EH (cell line): ENCODE results near the gene CYREN.

Experiments used
- DNase-seq: peaks from one replicate; pipeline ENCODE4 v3.0.0-alpha.2; 2015; ENCODE audit warnings: low read depth

CYREN gene

GRCh38 chr7:135170274-135170997 lies at the start of gene CYREN:
Gene CYREN, minus strand, starts transcription at chr7:135170707. Its CDS starts 1,785 bp downstream, at chr7:135168922.
- peak; percentile 95 for DNase-seq

GRCh38 chr7:135217645-135218509 lies 47.4 kb upstream of the CYREN start:
- DNase-seq = no peak

GRCh38 chr7:135215698-135216097 lies 45.2 kb upstream of the CYREN start:
- no peak for DNase-seq

- no peak for DNase-seq
Measured at GRCh38 chr7:135215180-135215579, 44.7 kb upstream of the CYREN start.

- no peak for DNase-seq
Measured at GRCh38 chr7:135213831-135214230, 43.3 kb upstream of the CYREN start.

GRCh38 chr7:135211946-135212685 lies 41.6 kb upstream of the CYREN start:
- peak; percentile 35 for DNase-seq

- DNase-seq = peak; percentile 94
Measured at GRCh38 chr7:135211179-135211945, 40.9 kb upstream of the CYREN start, which contains the start of gene WDR91. Gene WDR91, minus strand, starts transcription at chr7:135211526. Its CDS starts 24 bp downstream, at chr7:135211502.

DNA sequence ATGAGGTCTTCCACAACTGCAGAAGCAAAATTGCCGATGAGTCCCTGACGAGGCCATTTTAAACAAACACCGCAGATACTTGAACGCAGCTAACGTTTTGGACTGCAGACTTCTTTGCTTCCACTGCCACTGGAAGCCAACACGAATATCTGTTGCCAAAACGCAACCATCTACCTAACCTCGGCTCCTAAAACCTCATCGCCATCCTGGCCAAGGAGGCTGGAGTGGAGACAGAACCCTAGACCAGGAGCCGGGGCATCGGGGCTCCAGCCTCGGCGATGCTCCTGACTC lies 40.3 kb upstream of the CYREN start:
- peak; percentile 44 for DNase-seq

DNA sequence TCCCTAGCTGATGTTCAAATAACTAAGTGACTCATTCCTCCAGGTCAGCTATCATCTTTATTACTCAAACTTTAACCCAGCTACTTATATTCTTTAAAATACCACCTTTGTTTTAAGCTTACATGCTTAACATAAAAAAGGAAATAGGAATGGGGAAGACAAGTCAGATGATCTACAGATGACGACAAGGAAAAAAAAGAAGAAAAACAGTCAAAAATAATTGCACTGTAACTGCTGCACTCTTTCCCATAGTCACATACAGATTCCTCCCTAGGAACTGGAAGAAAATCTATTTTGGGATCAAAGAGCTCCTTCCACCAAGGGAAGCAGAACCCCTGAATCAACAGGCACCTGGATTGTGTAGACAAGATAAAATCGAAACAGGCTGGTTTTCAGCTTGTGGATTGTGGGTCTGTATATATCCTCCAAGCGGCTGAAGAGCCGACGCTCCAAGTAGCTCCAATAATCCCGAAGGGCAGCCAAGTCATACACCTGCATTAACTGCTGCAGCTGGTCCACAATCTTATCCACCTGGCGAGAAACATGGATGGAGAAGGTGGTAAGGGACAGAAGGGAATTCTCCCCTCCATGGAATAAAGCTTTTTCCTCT lies 38.8 kb upstream of the CYREN start:
- no peak for DNase-seq

DNA sequence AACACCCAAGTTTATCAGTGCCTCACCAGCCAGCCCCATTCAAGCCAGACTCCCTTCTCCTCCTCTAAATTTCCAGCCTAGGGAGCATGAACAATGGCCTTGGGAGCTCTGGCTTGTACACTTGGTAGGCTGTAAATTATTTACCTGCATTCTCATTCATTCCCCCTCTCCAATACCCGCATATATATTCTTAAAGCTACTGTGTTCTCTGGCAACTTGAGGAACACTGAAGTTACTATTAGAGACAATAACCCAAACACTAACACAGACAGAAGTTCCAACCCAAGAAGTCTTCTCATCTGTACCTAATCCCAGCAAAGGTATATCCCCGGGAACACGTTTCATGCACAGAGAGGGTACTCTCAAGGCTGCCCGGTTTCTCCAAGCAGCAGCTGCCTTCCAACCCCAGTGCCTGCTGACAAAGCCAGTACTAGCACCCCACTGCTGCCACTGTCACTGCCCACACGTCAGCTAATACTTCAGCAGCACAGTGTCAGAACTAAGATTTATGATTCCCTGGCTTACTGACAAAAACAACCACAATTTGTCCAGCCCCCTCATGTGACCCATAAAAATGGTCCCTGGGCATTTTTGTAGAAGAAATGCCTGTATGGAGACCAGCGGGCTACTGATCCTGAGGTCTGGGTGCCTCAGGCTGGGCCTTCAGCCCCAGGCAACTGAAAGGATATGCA lies 37.7 kb upstream of the CYREN start:
- DNase-seq = peak; percentile 21

DNA sequence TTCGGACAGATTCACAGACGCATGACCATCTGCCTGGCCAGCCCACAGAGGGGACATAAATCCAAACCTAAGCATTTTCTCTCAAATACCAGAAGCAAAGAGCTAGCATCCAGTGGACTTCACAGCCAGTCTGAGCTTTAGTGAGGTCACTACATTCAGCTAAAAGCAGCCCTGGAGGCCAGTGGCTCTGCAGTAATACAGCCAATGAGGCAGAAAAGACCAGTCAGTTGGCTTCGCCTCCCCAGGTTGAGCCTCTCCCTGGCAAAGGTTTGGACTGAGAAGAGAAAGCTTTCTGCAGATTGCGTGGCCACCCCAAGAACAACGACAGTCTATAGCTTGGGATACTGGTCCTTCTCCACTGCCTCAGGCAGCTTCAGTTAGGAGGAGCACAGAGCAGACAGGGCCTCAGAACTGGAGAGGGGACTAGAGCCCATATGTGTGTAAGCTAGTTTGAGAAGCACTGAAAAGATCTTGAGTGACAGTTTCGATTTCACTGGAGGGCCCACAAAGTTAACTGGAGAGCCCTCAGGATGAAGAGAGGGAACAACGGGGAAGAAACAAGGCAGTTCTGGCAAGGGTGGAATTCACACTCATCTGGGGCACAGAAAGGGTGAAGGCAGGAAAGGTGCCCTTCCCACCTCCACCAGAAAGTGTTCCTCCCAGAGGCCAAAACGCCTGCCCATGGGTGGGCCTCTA lies 37.0 kb upstream of the CYREN start:
- no peak for DNase-seq

- no peak for DNase-seq
Measured at GRCh38 chr7:135206941-135207391, 36.5 kb upstream of the CYREN start.

GRCh38 chr7:135205850-135206249 lies 35.3 kb upstream of the CYREN start:
- no peak for DNase-seq

DNA sequence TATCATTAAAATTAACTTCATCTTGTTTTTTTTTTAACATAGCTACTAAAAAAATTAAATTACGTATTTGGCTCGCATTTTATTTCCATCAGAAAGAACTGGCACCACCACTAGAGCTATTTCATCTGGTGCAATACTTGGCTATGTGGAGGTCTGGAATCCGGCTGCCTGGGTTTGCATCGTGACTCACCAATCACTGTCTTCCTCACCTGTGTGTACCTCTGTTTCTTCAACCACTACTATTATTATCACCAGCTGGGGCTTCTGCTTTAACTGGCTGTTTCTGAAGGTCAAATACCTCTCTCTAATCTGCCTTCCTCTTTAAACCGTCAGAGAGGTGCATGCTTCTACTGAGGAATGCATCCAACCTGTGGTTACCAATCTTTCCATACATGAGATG lies 34.4 kb upstream of the CYREN start:
- peak; percentile 9 for DNase-seq

- peak; percentile 93 for DNase-seq
Measured at GRCh38 chr7:135204341-135204749, 33.8 kb upstream of the CYREN start.

DNA sequence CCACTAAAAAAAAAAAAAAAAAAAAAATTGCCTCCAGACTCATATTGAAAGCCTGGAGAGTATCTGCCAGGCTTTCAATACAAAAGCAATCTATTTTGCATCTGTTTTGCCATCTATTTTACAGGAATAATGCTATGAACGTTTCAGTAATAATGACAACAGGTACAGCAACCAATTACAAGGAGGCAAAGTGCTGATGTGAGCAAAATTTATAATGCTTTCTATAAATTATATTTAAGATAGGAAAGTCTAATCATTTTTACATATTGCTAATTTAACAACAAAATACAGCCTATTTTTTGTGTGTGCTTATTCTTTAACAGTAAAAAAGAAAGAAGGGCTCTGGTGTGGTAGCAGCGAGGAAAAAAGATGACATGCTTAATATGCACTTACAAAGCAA lies 30.8 kb upstream of the CYREN start:
- DNase-seq = no peak

GRCh38 chr7:135200821-135201331 lies 30.4 kb upstream of the CYREN start:
- peak; percentile 28 for DNase-seq

DNA sequence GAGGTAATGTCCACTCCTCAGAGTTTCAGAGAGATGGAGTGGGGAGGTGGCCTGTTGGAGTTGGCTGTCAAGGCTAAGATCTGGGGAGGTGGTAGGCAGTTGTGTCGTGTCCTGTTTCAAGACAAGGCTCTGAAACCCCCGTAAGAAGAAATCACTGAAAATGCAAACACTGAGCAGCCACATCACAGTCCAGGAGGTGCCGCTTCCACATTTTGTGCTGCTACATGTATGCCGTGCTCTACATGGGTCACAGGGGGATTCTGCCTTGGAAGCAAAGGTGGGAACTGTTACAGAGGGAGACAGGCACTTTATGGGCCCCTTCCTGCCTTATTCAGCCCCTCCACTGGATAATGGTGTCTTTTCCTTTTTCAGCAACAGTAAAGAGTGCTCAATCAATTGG lies 28.9 kb upstream of the CYREN start:
- no peak for DNase-seq

- DNase-seq = peak; percentile 67
Measured at GRCh38 chr7:135197906-135198655, 27.6 kb upstream of the CYREN start.
